ENCODE measurements around the gene PXDC1.
"Not testable (repeated sequence)": the region's sequence is repeated elsewhere in the genome, so short reads cannot be mapped to it uniquely, and the experiment has no call there.

The PXDC1 gene

DNA sequence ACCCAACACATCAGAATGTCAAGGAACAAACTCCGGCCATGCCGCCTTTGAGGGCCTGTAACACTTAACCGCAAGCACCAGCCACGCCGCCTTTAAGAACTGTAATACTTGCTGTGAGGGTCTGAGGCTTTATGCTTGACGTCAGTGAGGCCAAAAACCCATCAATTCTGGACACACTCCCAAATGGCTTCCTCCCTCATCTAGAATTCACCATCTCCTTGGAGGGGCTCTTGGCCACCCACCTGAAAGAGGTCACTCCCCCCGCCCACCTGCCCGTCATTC is 10.4 kb upstream of the PXDC1 start:
- H3K4me1 ChIP-seq (ENCODE audit: control extremely low read depth in 1 of 4, control insufficient read depth in 4 of 4, insufficient read depth in 4 of 4, low read length in 3 of 4): peaks cover 0 to 9% (median 3%) of the 10 kb centered on the region in 4 experiments
- H3K9me3 ChIP-seq (ENCODE audit: control extremely low read depth in 1 of 5, control insufficient read depth in 4 of 5, insufficient read depth in 2 of 5, low read depth in 1 of 5, low read length in 4 of 5): no peaks in the 10 kb centered on the region
- WGBS (ENCODE audit: insufficient coverage): 95% methylated on average over 4 of the region's 8 CpGs
- POLR2A ChIA-PET: interaction anchor here (0.6 kb wide), 1 partner anchor 59 kb away, joined by 3 read pairs; no protein-coding TSS in a partner anchor
- H3K36me3 ChIP-seq (ENCODE audit: control insufficient read depth in 4 of 4, insufficient read depth in 4 of 4, low read length in 3 of 4): no peaks in the 10 kb centered on the region
- no peak overlapping the region for H3K4me3 ChIP-seq (ENCODE audit: control insufficient read depth in 1 of 7, extremely low read depth in 1 of 7, insufficient read depth in 4 of 7, low read depth in 2 of 7, low read length in 6 of 7)
- no peak overlapping the region for H3K27ac ChIP-seq (ENCODE audit: insufficient read depth in 1 of 2, low read depth in 1 of 2, low read length in 2 of 2, poor library complexity in 1 of 2, severe bottlenecking in 2 of 2)
- CTCF ChIA-PET: interaction anchor here (1.8 kb wide), 1 partner anchor 19 kb away, joined by 6 read pairs; no protein-coding TSS in a partner anchor
- H3K27me3 ChIP-seq (replicated peaks in 2 of 5; ENCODE audit: control insufficient read depth in 4 of 5, insufficient read depth in 5 of 5, low read length in 4 of 5): no peaks in the 10 kb centered on the region
- no peak for DNase-seq

DNA sequence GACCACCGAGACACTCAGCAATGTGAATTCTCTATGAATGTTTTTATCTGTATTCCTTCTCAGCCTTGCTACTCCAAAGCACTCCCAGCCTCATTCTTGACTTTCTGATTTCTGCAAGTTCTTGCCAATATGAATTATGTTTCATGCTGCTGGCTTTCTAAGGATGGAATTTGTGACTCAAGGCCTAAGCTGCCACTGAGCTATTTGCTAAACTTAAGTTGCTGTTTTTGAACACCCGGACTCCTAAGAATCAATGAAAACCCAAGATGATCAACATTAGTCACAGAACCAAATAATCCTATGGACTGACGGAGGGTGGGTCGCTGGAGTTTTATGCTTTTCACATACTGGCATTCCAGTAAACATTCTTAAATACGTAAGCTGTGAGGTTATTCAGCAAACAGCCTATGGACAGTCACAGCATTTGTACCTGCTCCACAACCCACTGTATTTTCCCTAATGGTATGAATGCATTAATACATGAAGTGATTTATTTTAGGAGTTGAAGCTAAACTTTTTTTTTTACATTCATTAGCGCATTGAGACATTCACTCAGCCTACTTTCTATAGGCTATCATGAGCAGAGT is 8.2 kb upstream of the PXDC1 start:
- Histone ChIP-seq H3K9me3 (ENCODE audit: control extremely low read depth in 1 of 5, control insufficient read depth in 4 of 5, insufficient read depth in 2 of 5, low read depth in 1 of 5, low read length in 4 of 5) (no peaks in the 10 kb centered on the region), H3K27ac (ENCODE audit: insufficient read depth in 1 of 2, low read depth in 1 of 2, low read length in 2 of 2, poor library complexity in 1 of 2, severe bottlenecking in 2 of 2) (no peak overlapping the region), H3K4me1 (ENCODE audit: control extremely low read depth in 1 of 4, control insufficient read depth in 4 of 4, insufficient read depth in 4 of 4, low read length in 3 of 4) (peaks cover 0 to 2% (median 0%) of the 10 kb centered on the region in 4 experiments), H3K36me3 (ENCODE audit: control insufficient read depth in 4 of 4, insufficient read depth in 4 of 4, low read length in 3 of 4) (no peaks in the 10 kb centered on the region), H3K27me3 (replicated peaks in 2 of 5; ENCODE audit: control insufficient read depth in 4 of 5, insufficient read depth in 5 of 5, low read length in 4 of 5) (no peaks in the 10 kb centered on the region), H3K4me3 (ENCODE audit: control insufficient read depth in 1 of 7, extremely low read depth in 1 of 7, insufficient read depth in 4 of 7, low read depth in 2 of 7, low read length in 6 of 7) (no peak overlapping the region)
- CTCF ChIA-PET: interaction anchor here (1.3 kb wide), 1 partner anchor 89 kb away, joined by 5 read pairs; the partner anchor contains the start of gene FAM50B
- no peak for DNase-seq
- WGBS (ENCODE audit: insufficient coverage): 100% methylated on average over 2 of the region's 6 CpGs
- POLR2A ChIA-PET: no interaction called here

DNA sequence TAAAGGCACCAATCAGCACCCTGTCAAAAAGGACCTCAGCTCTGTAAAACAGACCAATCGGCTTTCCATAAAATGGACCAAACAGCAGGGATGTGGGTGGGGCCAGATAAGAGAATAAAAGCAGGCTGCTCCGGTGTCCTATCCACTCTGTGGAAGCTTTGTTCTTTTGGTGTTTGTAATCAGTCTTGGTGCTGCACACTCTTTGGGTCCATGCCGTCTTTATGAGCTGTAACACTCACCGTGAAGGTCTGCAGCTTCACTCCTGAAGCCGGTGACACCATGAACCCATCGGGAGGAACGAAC is 7.3 kb upstream of the PXDC1 start:
- CTCF ChIA-PET: interaction anchor here (1.3 kb wide), 1 partner anchor 90 kb away, joined by 5 read pairs; the partner anchor contains the start of gene FAM50B
- WGBS (ENCODE audit: insufficient coverage): 67% methylated on average over 6 of the region's 7 CpGs
- no peak overlapping the region for H3K4me3 ChIP-seq (ENCODE audit: control insufficient read depth in 1 of 7, extremely low read depth in 1 of 7, insufficient read depth in 4 of 7, low read depth in 2 of 7, low read length in 6 of 7)

DNA sequence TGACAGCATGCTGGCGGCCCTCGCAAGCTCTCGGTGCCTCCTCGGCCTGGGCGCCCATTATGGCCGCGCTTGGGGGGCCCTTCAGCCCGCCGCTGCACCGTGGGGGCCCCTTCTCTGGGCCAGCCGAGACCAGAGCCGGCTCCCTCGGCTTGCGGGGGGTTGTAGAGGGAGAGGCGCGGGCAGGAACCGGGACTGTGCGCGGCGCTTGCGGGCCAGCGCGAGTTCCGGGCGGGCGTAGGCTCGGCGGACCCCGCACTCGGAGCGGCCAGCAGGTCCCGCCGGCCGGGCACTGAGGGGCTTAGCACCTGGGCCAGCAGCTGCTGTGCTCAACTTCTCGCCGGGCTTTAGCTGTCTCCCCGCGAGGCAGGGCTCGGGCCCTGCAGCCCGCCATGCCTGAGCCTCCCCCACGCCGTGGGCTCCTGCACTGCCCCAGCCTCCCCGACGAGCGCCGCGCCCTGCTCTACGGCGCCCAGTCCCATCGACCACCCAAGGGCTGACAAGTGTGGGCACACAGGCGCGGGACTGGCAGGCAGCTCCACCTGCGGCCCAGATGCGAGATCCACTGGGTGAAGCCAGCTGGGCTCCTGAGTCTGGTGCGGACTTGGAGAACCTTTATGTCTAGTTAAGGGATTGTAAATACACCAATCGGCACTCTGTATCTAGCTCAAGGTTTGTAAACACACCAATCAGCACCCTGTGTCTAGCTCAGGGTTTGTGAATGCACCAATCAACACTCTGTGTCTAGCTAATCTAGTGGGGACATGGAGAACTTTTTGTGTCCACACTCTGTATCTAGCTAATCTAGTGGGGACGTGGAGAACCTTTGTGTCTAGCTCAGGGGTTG is 6.7 kb upstream of the PXDC1 start:
- DNase-seq; POLR2A ChIA-PET; H3K4me1 ChIP-seq (ENCODE audit: control extremely low read depth in 1 of 4, control insufficient read depth in 4 of 4, insufficient read depth in 4 of 4, low read length in 3 of 4); H3K9me3 ChIP-seq (ENCODE audit: control extremely low read depth in 1 of 5, control insufficient read depth in 4 of 5, insufficient read depth in 2 of 5, low read depth in 1 of 5, low read length in 4 of 5); H3K27me3 ChIP-seq (replicated peaks in 2 of 5; ENCODE audit: control insufficient read depth in 4 of 5, insufficient read depth in 5 of 5, low read length in 4 of 5); H3K4me3 ChIP-seq (ENCODE audit: control insufficient read depth in 1 of 7, extremely low read depth in 1 of 7, insufficient read depth in 4 of 7, low read depth in 2 of 7, low read length in 6 of 7); H3K36me3 ChIP-seq (ENCODE audit: control insufficient read depth in 4 of 4, insufficient read depth in 4 of 4, low read length in 3 of 4); H3K27ac ChIP-seq (ENCODE audit: insufficient read depth in 1 of 2, low read depth in 1 of 2, low read length in 2 of 2, poor library complexity in 1 of 2, severe bottlenecking in 2 of 2): not testable (repeated sequence)
- WGBS (ENCODE audit: insufficient coverage): 98% methylated on average over 51 of the region's 57 CpGs
- CTCF ChIA-PET: interaction anchor here (0.8 to 1.5 kb wide), 3 partner anchors 8 to 220 kb away, joined by 3 to 5 read pairs (median 3); partner anchors contain the start of gene FAM50B

More for the DNA sequence above, 7.3 kb upstream of the PXDC1 start:
- POLR2A ChIA-PET: no interaction called here
- Histone ChIP-seq H3K9me3 (ENCODE audit: control extremely low read depth in 1 of 5, control insufficient read depth in 4 of 5, insufficient read depth in 2 of 5, low read depth in 1 of 5, low read length in 4 of 5) (no peaks in the 10 kb centered on the region), H3K27ac (ENCODE audit: insufficient read depth in 1 of 2, low read depth in 1 of 2, low read length in 2 of 2, poor library complexity in 1 of 2, severe bottlenecking in 2 of 2) (no peak overlapping the region), H3K27me3 (replicated peaks in 2 of 5; ENCODE audit: control insufficient read depth in 4 of 5, insufficient read depth in 5 of 5, low read length in 4 of 5) (no peaks in the 10 kb centered on the region), H3K36me3 (ENCODE audit: control insufficient read depth in 4 of 4, insufficient read depth in 4 of 4, low read length in 3 of 4) (no peaks in the 10 kb centered on the region), H3K4me1 (ENCODE audit: control extremely low read depth in 1 of 4, control insufficient read depth in 4 of 4, insufficient read depth in 4 of 4, low read length in 3 of 4) (no peaks in the 10 kb centered on the region)
- no peak for DNase-seq

DNA sequence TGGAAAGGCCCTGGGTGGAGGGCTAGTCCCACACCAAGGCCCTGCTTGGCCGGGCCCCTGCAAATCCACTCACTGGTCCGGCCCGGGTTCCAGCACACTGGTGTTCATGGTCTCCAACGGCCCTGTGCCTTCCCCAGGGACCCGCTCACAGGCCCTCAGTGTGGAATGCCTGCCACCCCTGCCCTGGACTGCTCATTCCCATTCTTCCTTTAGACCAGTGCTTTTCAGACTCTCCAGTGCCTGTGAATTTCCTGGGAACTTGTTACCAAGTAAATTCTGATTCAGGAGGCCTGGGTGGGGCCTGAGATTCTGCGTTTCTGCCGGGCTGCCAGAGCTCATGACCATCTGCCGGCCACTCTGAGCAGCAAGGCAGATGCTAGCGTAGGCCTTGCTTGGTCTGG is 5.7 kb upstream of the PXDC1 start:
- 98% methylated on average over 7 of the region's 9 CpGs for WGBS (ENCODE audit: insufficient coverage)
- peaks cover 0 to 4% (median 0%) of the 10 kb centered on the region in 5 experiments for H3K27me3 ChIP-seq (replicated peaks in 2 of 5; ENCODE audit: control insufficient read depth in 4 of 5, insufficient read depth in 5 of 5, low read length in 4 of 5)
- H3K27ac ChIP-seq (ENCODE audit: insufficient read depth in 1 of 2, low read depth in 1 of 2, low read length in 2 of 2, poor library complexity in 1 of 2, severe bottlenecking in 2 of 2): no peak overlapping the region
- no peak for DNase-seq
- ChIA-PET POLR2A (no interaction called here), CTCF (interaction anchor here (1.5 to 3.5 kb wide), 2 partner anchors 9 to 221 kb away, joined by 3 to 15 read pairs; no protein-coding TSS in a partner anchor)
- H3K9me3 ChIP-seq (ENCODE audit: control extremely low read depth in 1 of 5, control insufficient read depth in 4 of 5, insufficient read depth in 2 of 5, low read depth in 1 of 5, low read length in 4 of 5): no peaks in the 10 kb centered on the region
- no peaks in the 10 kb centered on the region for H3K36me3 ChIP-seq (ENCODE audit: control insufficient read depth in 4 of 4, insufficient read depth in 4 of 4, low read length in 3 of 4)
- H3K4me3 ChIP-seq (ENCODE audit: control insufficient read depth in 1 of 7, extremely low read depth in 1 of 7, insufficient read depth in 4 of 7, low read depth in 2 of 7, low read length in 6 of 7): no peak overlapping the region
- H3K4me1 ChIP-seq (ENCODE audit: control extremely low read depth in 1 of 4, control insufficient read depth in 4 of 4, insufficient read depth in 4 of 4, low read length in 3 of 4): peaks cover 0 to 12% (median 3%) of the 10 kb centered on the region in 4 experiments

DNA sequence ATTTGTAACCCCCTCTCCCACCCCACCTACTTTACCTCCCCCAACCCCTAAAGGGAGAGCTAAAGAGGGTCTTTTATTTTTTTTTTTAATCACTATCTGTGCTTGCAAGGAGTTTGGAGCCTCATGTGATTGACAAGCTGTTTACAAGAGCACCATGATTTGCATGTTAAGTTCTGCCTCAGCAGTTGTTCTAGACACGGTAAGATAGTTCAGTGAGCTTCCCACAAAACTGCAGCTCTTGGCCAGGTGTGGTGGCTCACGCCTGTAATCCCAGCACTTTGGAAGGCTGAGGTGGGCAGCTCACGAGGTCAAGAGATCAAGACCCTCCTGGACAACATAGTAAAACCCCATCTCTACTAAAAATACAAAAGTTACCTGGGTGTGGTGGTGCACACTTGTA is 5.0 kb upstream of the PXDC1 start:
- no peaks in the 10 kb centered on the region for H3K36me3 ChIP-seq (ENCODE audit: control insufficient read depth in 4 of 4, insufficient read depth in 4 of 4, low read length in 3 of 4)
- no peak overlapping the region for H3K27ac ChIP-seq (ENCODE audit: insufficient read depth in 1 of 2, low read depth in 1 of 2, low read length in 2 of 2, poor library complexity in 1 of 2, severe bottlenecking in 2 of 2)
- CTCF ChIA-PET: interaction anchor here (1.2 to 3.5 kb wide), 5 partner anchors 10 to 221 kb away, joined by 3 to 15 read pairs (median 4); partner anchors contain the start of gene FAM50B
- H3K4me1 ChIP-seq (ENCODE audit: control extremely low read depth in 1 of 4, control insufficient read depth in 4 of 4, insufficient read depth in 4 of 4, low read length in 3 of 4): peaks cover 0 to 13% (median 5%) of the 10 kb centered on the region in 4 experiments
- no peak for DNase-seq
- H3K4me3 ChIP-seq (ENCODE audit: control insufficient read depth in 1 of 7, extremely low read depth in 1 of 7, insufficient read depth in 4 of 7, low read depth in 2 of 7, low read length in 6 of 7): no peak overlapping the region
- H3K9me3 ChIP-seq (ENCODE audit: control extremely low read depth in 1 of 5, control insufficient read depth in 4 of 5, insufficient read depth in 2 of 5, low read depth in 1 of 5, low read length in 4 of 5): no peaks in the 10 kb centered on the region
- WGBS (ENCODE audit: insufficient coverage): 50% methylated on average over 1 of the region's 3 CpGs
- H3K27me3 ChIP-seq (replicated peaks in 2 of 5; ENCODE audit: control insufficient read depth in 4 of 5, insufficient read depth in 5 of 5, low read length in 4 of 5): peaks cover 0 to 4% (median 0%) of the 10 kb centered on the region in 5 experiments
- POLR2A ChIA-PET: no interaction called here
